ENCODE data around the gene ITGA11. TPM values are rescaled to one million over a fixed set of nuclear protein-coding genes. Genes with fewer than 3 reads are reported as not detected.

Gene ITGA11
- total and polyA plus RNA-seq, 2 donors (not counting 1 experiment from before 2014, with no cell fraction given) = 21.5 to 29.6 TPM

DNA sequence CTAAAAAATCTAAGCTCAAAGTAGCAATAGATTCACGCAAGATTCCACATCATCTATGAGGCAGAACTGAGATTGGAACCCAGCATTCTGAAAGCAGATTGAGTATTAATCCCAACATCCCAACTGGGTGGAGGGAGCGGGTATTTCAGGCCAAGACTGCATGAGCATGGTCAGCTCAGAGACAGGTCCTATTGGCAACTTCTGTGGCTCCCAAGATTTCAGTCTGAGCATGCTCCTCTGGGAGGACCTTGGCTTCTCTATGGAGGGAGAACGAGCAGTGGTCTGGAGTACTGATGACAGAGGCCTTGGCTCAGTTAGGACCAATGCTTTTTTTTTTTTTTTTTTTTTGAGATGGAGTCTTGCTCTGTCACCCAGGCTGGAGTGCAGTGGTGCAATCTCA is 4.0 kb upstream of the ITGA11 start:
- TF ChIP-seq, protein P1, sequence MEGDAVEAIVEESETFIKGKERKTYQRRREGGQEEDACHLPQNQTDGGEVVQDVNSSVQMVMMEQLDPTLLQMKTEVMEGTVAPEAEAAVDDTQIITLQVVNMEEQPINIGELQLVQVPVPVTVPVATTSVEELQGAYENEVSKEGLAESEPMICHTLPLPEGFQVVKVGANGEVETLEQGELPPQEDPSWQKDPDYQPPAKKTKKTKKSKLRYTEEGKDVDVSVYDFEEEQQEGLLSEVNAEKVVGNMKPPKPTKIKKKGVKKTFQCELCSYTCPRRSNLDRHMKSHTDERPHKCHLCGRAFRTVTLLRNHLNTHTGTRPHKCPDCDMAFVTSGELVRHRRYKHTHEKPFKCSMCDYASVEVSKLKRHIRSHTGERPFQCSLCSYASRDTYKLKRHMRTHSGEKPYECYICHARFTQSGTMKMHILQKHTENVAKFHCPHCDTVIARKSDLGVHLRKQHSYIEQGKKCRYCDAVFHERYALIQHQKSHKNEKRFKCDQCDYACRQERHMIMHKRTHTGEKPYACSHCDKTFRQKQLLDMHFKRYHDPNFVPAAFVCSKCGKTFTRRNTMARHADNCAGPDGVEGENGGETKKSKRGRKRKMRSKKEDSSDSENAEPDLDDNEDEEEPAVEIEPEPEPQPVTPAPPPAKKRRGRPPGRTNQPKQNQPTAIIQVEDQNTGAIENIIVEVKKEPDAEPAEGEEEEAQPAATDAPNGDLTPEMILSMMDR (conservative IDR thresholded peaks at IDR 0.05 in 1 of 2, IDR thresholded peaks at IDR 0.05 in 1 of 2; ENCODE audit: low read depth in 1 of 2, low read length in 2 of 2) = no peak
- no peak for TF ChIP-seq EZH2 (IDR thresholded peaks at IDR 0.05; ENCODE audit: low read length, missing control alignments)
- Histone ChIP-seq H3K9ac (ENCODE audit: insufficient read depth, low read length) (no peak overlapping the region), H4K20me1 (ENCODE audit: control insufficient read depth, extremely low read depth, insufficient read depth, low read length) (no peaks in the 10 kb centered on the region), H3K4me1 (ENCODE audit: control insufficient read depth, extremely low read depth, insufficient read depth, low read length) (no peaks in the 10 kb centered on the region), H3K36me3 (ENCODE audit: control insufficient read depth, insufficient read depth, low read length) (no peaks in the 10 kb centered on the region), H3K4me2 (ENCODE audit: extremely low read depth, insufficient read depth, low read length) (no peak overlapping the region), H3K4me3 (replicated peaks in 1 of 4; ENCODE audit: control extremely low read depth in 1 of 4, insufficient read depth in 1 of 4, low read depth in 3 of 4, low read length in 4 of 4) (no peak overlapping the region), H2AFZ (ENCODE audit: low read length) (no peak overlapping the region), H3K9me3 (ENCODE audit: control insufficient read depth, insufficient read depth, low read depth, low read length) (no peaks in the 10 kb centered on the region), H3K79me2 (ENCODE audit: control insufficient read depth, insufficient read depth, low read length) (no peaks in the 10 kb centered on the region), H3K27me3 (ENCODE audit: control insufficient read depth, insufficient read depth, low read length) (peaks cover 32% of the 10 kb centered on the region), H3K27ac (ENCODE audit: insufficient read depth, low read length) (no peak overlapping the region)
- DNase-seq (ENCODE audit: low read depth in 2 of 2) = no peak

DNA sequence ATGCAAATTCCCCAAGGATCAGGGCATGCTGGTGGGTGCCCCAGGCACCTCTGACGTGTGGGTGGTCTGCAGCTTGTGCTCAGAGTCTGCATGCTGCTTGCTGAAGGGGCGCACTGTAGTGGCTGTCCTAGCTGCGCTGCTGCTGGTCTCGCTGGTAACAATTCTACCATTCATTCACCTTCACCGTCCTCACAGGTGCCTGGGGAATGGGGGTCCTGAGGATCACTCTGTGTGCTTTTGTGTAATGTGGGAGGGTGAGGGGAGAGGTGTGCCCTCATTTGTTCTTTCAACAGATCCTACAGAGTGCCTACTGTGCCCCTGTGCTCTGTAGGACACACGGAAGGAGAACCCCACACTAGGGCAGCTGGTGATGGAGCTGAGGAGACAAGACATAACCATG is 2.1 kb upstream of the ITGA11 start:
- Histone ChIP-seq H3K4me1 (ENCODE audit: control insufficient read depth, extremely low read depth, insufficient read depth, low read length) (no peaks in the 10 kb centered on the region), H4K20me1 (ENCODE audit: control insufficient read depth, extremely low read depth, insufficient read depth, low read length) (no peaks in the 10 kb centered on the region), H3K36me3 (ENCODE audit: control insufficient read depth, insufficient read depth, low read length) (no peaks in the 10 kb centered on the region), H3K79me2 (ENCODE audit: control insufficient read depth, insufficient read depth, low read length) (no peaks in the 10 kb centered on the region), H3K9ac (ENCODE audit: insufficient read depth, low read length) (no peak overlapping the region), H3K9me3 (ENCODE audit: control insufficient read depth, insufficient read depth, low read depth, low read length) (no peaks in the 10 kb centered on the region), H3K27me3 (ENCODE audit: control insufficient read depth, insufficient read depth, low read length) (peaks cover 39% of the 10 kb centered on the region), H3K27ac (ENCODE audit: insufficient read depth, low read length) (no peak overlapping the region), H3K4me3 (replicated peaks in 1 of 4; ENCODE audit: control extremely low read depth in 1 of 4, insufficient read depth in 1 of 4, low read depth in 3 of 4, low read length in 4 of 4) (no peak overlapping the region), H3K4me2 (ENCODE audit: extremely low read depth, insufficient read depth, low read length) (no peak overlapping the region), H2AFZ (ENCODE audit: low read length) (no peak overlapping the region)
- DNase-seq (ENCODE audit: low read depth in 2 of 2) = no peak
- TF ChIP-seq, protein P1 (conservative IDR thresholded peaks at IDR 0.05 in 1 of 2, IDR thresholded peaks at IDR 0.05 in 1 of 2; ENCODE audit: low read depth in 1 of 2, low read length in 2 of 2) = no peak
- no peak for TF ChIP-seq EZH2 (IDR thresholded peaks at IDR 0.05; ENCODE audit: low read length, missing control alignments)

DNA sequence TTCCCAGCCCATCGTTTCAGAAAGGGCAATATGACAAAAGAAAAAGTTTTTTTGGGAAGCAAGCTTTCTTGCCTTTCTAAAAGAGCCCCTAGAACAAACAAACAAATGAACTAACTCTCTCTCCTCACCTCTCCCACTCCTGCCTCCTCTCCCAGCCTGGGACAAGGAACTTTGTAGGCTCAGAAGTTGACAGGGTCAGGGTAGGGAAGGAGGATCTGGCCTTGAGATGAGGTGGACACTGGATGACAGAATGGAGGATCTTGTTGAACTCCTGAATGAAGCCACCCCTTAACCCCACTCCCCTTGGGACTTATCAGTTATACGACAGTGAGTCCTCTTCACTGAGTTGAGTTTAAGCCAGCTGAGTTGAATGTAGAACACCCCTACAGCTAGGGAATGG is 1.6 kb upstream of the ITGA11 start:
- H3K27me3 ChIP-seq (ENCODE audit: control insufficient read depth, insufficient read depth, low read length) = peaks cover 41% of the 10 kb centered on the region

More for the DNA sequence above, 1.6 kb upstream of the ITGA11 start:
- Histone ChIP-seq H2AFZ (ENCODE audit: low read length) (no peak overlapping the region), H3K4me3 (replicated peaks in 1 of 4; ENCODE audit: control extremely low read depth in 1 of 4, insufficient read depth in 1 of 4, low read depth in 3 of 4, low read length in 4 of 4) (no peak overlapping the region), H4K20me1 (ENCODE audit: control insufficient read depth, extremely low read depth, insufficient read depth, low read length) (no peaks in the 10 kb centered on the region), H3K4me2 (ENCODE audit: extremely low read depth, insufficient read depth, low read length) (no peak overlapping the region), H3K36me3 (ENCODE audit: control insufficient read depth, insufficient read depth, low read length) (no peaks in the 10 kb centered on the region), H3K27ac (ENCODE audit: insufficient read depth, low read length) (no peak overlapping the region), H3K79me2 (ENCODE audit: control insufficient read depth, insufficient read depth, low read length) (no peaks in the 10 kb centered on the region), H3K9ac (ENCODE audit: insufficient read depth, low read length) (no peak overlapping the region), H3K9me3 (ENCODE audit: control insufficient read depth, insufficient read depth, low read depth, low read length) (no peaks in the 10 kb centered on the region), H3K4me1 (ENCODE audit: control insufficient read depth, extremely low read depth, insufficient read depth, low read length) (no peaks in the 10 kb centered on the region)
- DNase-seq (ENCODE audit: low read depth in 2 of 2) = no peak
- TF ChIP-seq EZH2 (IDR thresholded peaks at IDR 0.05; ENCODE audit: low read length, missing control alignments) = no peak

Measured in fibroblast of lung (primary cell).